GM21825 (cell line): ENCODE measurements around the gene MPZL2.

Experiments used
- ATAC-seq: cut with Tn5 transposase; IDR thresholded peaks from one replicate; pipeline ENCODE4 v1.9.1; 2021; ENCODE audit warnings: mild to moderate bottlenecking, moderate library complexity; ENCODE audit not compliant: unreplicated experiment

MPZL2 gene

GRCh38 chr11:118223570-118223969, 40.5 kb downstream of the MPZL2 start:
- no peak for ATAC-seq

- ATAC-seq = no peak
These were observed 41.7 kb downstream of the MPZL2 start for GRCh38 chr11:118222437-118222836.

- no peak for ATAC-seq
These were observed 42.7 kb downstream of the MPZL2 start for GRCh38 chr11:118221419-118221818.

- no peak for ATAC-seq
These were observed 44.4 kb downstream of the MPZL2 start for GRCh38 chr11:118219732-118220131.

- no peak for ATAC-seq
These were observed 44.9 kb downstream of the MPZL2 start for GRCh38 chr11:118219244-118219643.

GRCh38 chr11:118217575-118217974, 46.5 kb downstream of the MPZL2 start:
- ATAC-seq = no peak

GRCh38 chr11:118216621-118217481, 47.2 kb downstream of the MPZL2 start:
- peak; percentile 58 for ATAC-seq

- no peak for ATAC-seq
These were observed 48.3 kb downstream of the MPZL2 start for GRCh38 chr11:118215765-118216164.

- ATAC-seq = no peak
These were observed 48.8 kb downstream of the MPZL2 start for GRCh38 chr11:118215262-118215661.

GRCh38 chr11:118214210-118214914, 49.7 kb downstream of the MPZL2 start:
- ATAC-seq = no peak

- ATAC-seq = no peak
These were observed 50.3 kb downstream of the MPZL2 start for GRCh38 chr11:118213781-118214180.

- no peak for ATAC-seq
These were observed 50.9 kb downstream of the MPZL2 start for GRCh38 chr11:118213201-118213600.

- ATAC-seq = no peak
These were observed 51.3 kb downstream of the MPZL2 start for GRCh38 chr11:118212781-118213191.

- ATAC-seq = no peak
These were observed 51.9 kb downstream of the MPZL2 start for GRCh38 chr11:118212131-118212725.

- ATAC-seq = no peak
These were observed 53.1 kb downstream of the MPZL2 start for GRCh38 chr11:118211006-118211405.

- ATAC-seq = no peak
These were observed 53.8 kb downstream of the MPZL2 start for GRCh38 chr11:118210323-118210722.

- ATAC-seq = no peak
These were observed 55.1 kb downstream of the MPZL2 start for GRCh38 chr11:118209033-118209432.

GRCh38 chr11:118207079-118207478, 57.0 kb downstream of the MPZL2 start:
- ATAC-seq = no peak

- no peak for ATAC-seq
These were observed 57.6 kb downstream of the MPZL2 start for GRCh38 chr11:118206391-118207031.

- no peak for ATAC-seq
These were observed 58.3 kb downstream of the MPZL2 start for GRCh38 chr11:118205606-118206378.
